ENCODE measurements around the gene CHST3. TPM values are rescaled to one million over a fixed set of nuclear protein-coding genes. Genes with fewer than 3 reads are reported as not detected.

CHST3 gene
- total and polyA plus RNA-seq, 9 of the 15 experiments (the other 6 are each of a cell fraction or from before 2014, with no cell fraction given), result 0.01 to 1.3 (median 0.15) TPM

- DNase-seq (ENCODE audit: extremely low read depth in 1 of 4, low spot score in 3 of 4), result no peak
- Histone ChIP-seq H4K20me1 (replicated peaks; ENCODE audit: control insufficient read depth, insufficient read depth, low read length) (no peaks in the 10 kb centered on the region), H3K9me1 (ENCODE audit: control insufficient read depth, insufficient read depth, low read length) (no peaks in the 10 kb centered on the region), H3K9me3 (replicated peaks; ENCODE audit: control insufficient read depth, insufficient read depth, low read depth, low read length) (no peaks in the 10 kb centered on the region), H3K4me1 (replicated peaks in 1 of 2; ENCODE audit: control insufficient read depth in 2 of 2, insufficient read depth in 2 of 2, low read length in 2 of 2) (peaks cover 3 to 4% of the 10 kb centered on the region in 2 experiments; a peak in 3 of 5 replicates), H3K27me3 (ENCODE audit: control insufficient read depth in 2 of 2, insufficient read depth in 2 of 2, low read length in 2 of 2) (peaks cover 25 to 34% of the 10 kb centered on the region in 2 experiments), H2AFZ (ENCODE audit: low read depth, low read length) (no peak overlapping the region), H3K27ac (ENCODE audit: extremely low read depth, low read depth, low read length) (no peak overlapping the region), H3K9ac (ENCODE audit: insufficient read depth in 1 of 2, low read depth in 2 of 2, low read length in 2 of 2) (no peak overlapping the region), H3K79me2 (ENCODE audit: control insufficient read depth, insufficient read depth, low read length) (no peaks in the 10 kb centered on the region), H3K4me3 (no peak overlapping the region), H3K36me3 (ENCODE audit: control insufficient read depth, insufficient read depth, low read length) (no peaks in the 10 kb centered on the region), H3K4me2 (ENCODE audit: insufficient read depth, low read length) (no peak overlapping the region)
- CTCF ChIA-PET (ENCODE audit: low intra/inter-chr PET ratio), result interaction anchor here (0.8 kb wide), 1 partner anchor 198 kb away, joined by 4 read pairs; no protein-coding TSS in a partner anchor
- intact Hi-C loops (cut with micrococcal nuclease), result no loop called here
- no peak for FAIRE-seq
- BruUV-seq (replicated peaks), result no TSS peak
- WGBS (ENCODE audit: insufficient coverage, low coverage, missing lambda C conversion rate), result 0% methylated on average over 4 of the region's 4 CpGs
- ATAC-seq, result no peak
- POLR2A ChIA-PET, result interaction anchor here (1.3 kb wide), 1 partner anchor 29 kb away, joined by 3 read pairs; no protein-coding TSS in a partner anchor
- no peak for TF ChIP-seq ZNF212 (CRISPR knock-in tag; IDR thresholded peaks at IDR 0.05)
- TF ChIP-seq EZH2 (IDR thresholded peaks at IDR 0.05; ENCODE audit: borderline replicate concordance, low read depth, low read length), result no peak
- no peak for TF ChIP-seq ARID1B (IDR thresholded peaks at IDR 0.05)
- TF ChIP-seq TAF7 (tag; IDR thresholded peaks at IDR 0.05), result no peak
- TF ChIP-seq ZNF512 (tag; IDR thresholded peaks at IDR 0.05), result no peak
- TF ChIP-seq HDAC1 (IDR thresholded peaks at IDR 0.05), result no peak
- TF ChIP-seq ATF3 (IDR thresholded peaks at IDR 0.05), result no peak
- TF ChIP-seq ATF3 (CRISPR knock-in tag; conservative IDR thresholded peaks at IDR 0.05), result no peak
- no peak for TF ChIP-seq POLR2H (tag; IDR thresholded peaks at IDR 0.05; ENCODE audit: low read depth)
- no peak for TF ChIP-seq SMARCA4 (IDR thresholded peaks at IDR 0.05)
- TF ChIP-seq TCF3 (CRISPR knock-in tag; IDR thresholded peaks at IDR 0.05), result no peak
- in situ Hi-C loops (cut with MboI), result no loop called here
Observed at GRCh38 chr10:72024596-72024995, 60.4 kb downstream of the CHST3 start.

All from K562 (cell line).